GM12872 (cell line): ENCODE data around the gene GCFC2.

ENCODE experiments used
- TF ChIP-seq, protein P1 (sequence below): IDR thresholded peaks from 3 replicates; pipeline ENCODE4 v1.5.1; 2011; ENCODE audit warnings: low read depth, mild to moderate bottlenecking, low read length, moderate library complexity; ENCODE audit not compliant: insufficient read depth

The GCFC2 gene

DNA sequence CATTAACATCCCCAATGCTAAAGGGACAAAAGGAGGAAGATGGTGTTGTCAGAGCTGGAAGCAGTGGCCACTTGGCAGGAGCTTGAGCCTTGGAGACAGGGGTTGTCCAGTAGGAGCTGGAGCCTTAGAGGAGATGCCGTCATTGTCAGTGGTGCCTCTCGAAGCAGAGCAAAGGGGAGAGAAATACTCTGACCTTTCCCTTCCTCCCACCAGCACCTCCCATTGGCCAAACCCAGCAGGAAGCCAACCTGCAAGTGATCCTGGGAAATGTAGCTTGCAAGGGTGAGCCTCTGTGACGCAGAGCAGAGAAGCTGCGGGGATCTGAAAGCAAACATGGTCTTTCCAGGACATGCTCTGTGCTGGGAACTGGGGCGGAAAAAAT lies 97.9 kb downstream of the GCFC2 start:
- TF ChIP-seq, protein P1, sequence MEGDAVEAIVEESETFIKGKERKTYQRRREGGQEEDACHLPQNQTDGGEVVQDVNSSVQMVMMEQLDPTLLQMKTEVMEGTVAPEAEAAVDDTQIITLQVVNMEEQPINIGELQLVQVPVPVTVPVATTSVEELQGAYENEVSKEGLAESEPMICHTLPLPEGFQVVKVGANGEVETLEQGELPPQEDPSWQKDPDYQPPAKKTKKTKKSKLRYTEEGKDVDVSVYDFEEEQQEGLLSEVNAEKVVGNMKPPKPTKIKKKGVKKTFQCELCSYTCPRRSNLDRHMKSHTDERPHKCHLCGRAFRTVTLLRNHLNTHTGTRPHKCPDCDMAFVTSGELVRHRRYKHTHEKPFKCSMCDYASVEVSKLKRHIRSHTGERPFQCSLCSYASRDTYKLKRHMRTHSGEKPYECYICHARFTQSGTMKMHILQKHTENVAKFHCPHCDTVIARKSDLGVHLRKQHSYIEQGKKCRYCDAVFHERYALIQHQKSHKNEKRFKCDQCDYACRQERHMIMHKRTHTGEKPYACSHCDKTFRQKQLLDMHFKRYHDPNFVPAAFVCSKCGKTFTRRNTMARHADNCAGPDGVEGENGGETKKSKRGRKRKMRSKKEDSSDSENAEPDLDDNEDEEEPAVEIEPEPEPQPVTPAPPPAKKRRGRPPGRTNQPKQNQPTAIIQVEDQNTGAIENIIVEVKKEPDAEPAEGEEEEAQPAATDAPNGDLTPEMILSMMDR, result no peak
